IPS-11a (cell line): ENCODE data around the gene ASB13.

Experiments
- H3K4me3 ChIP-seq: one replicate; pipeline ENCODE4 v1.5.1; 2013; ENCODE audit warnings: low read depth, low read length, control low read depth

The ASB13 gene

GRCh38 chr10:5591336-5591824, 75.0 kb downstream of the ASB13 start:
- no peak overlapping the region for H3K4me3 ChIP-seq

GRCh38 chr10:5590816-5591215, 75.6 kb downstream of the ASB13 start:
- no peak overlapping the region for H3K4me3 ChIP-seq

- H3K4me3 ChIP-seq = no peak overlapping the region
These were observed 76.5 kb downstream of the ASB13 start for GRCh38 chr10:5589661-5590511.

DNA sequence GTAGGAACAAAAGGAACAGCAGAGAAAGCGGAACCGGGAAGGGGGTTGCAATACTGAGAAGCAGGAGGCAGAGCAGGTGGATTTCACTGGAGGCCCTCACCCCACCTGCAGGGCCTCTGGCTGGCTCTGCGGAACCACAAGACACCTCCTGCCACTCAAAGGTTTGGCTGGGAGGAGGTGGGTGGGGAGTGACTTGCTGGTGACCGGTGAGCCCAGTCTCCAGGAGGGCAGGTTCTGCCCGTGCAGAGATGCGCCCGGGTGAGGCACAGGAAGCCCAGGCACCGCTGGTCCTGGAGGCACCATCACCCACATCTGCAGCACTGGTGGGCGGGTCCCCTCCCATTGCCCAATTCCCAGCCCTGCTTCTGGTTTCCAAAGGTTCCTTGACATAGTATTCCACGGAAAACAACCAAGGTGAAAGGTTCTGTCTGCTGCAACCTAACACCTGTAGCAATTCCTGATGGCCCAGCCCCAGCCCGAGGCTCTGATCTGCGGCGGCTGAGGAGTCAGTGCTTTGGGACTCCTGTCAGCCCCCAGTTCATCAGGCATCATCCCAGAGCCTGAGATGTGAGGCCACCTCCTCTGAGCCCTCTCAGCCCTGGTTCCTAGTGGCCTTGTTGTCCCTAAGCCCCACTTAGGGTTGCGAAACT, 77.3 kb downstream of the ASB13 start:
- H3K4me3 ChIP-seq = no peak overlapping the region
